Peyer's patch (tissue), 4 donors: ENCODE data around the gene USH2A. TPM values are rescaled to one million over a fixed set of nuclear protein-coding genes. Genes with fewer than 3 reads are reported as not detected.

Experiments used
- DNase-seq, 3 donors: peaks; one replicate each; pipeline ENCODE4 v3.0.0-alpha.2; 2017 to 2019
- H3K27ac ChIP-seq, 4 donors: fragments of 200-600 bp; sonication (generic); one replicate each; pipeline ENCODE4 v1.5.1; 2016 to 2019
- H3K27me3 ChIP-seq, 2 donors: fragments of 200-600 bp; sonication (generic); one replicate each; pipeline ENCODE4 v1.5.1; 2019
- H3K36me3 ChIP-seq, 3 donors: fragments of 200-600 bp; sonication (generic); one replicate each; pipeline ENCODE4 v1.5.1; 2016 to 2019
- H3K4me1 ChIP-seq, 4 donors: fragments of 200-600 bp; sonication (generic); one replicate each; pipeline ENCODE4 v1.5.1; 2016 to 2019
- H3K4me3 ChIP-seq, 4 donors: fragments of 200-600 bp; sonication (generic); 1 replicate in 3 of 4; 2 replicates in 1 of 4; pipeline ENCODE4 v1.5.1; 2016 to 2019; ENCODE audit warnings: mild to moderate bottlenecking in 1 of 4
- H3K9me3 ChIP-seq, 4 donors: fragments of 200-600 bp; sonication (generic); one replicate each; pipeline ENCODE4 v1.5.1; 2016 to 2019; ENCODE audit warnings: mild to moderate bottlenecking in 1 of 4
- POLR2A ChIP-seq, 2 donors: fragments of 450-650 bp; IDR thresholded peaks; one replicate each; pipeline ENCODE4 v1.5.1; 2017; ENCODE audit warnings: antibody characterized with exemption in 2 of 2, mild to moderate bottlenecking in 2 of 2, moderate library complexity in 2 of 2
- total RNA-seq, 4 donors: library from RNA; depleted of rRNA; stranded (reverse); fragments of >200 nt; gene quantifications; one replicate each; pipeline ENCODE4 v1.1.0, GENCODE V29; 2016
- TF ChIP-seq, protein P1 (sequence below), 6 experiments: fragments of 450-650 bp in 4 of 6; fragments of 200-600 bp in 2 of 6; sonication (generic) in 1 of 6; IDR thresholded peaks; one replicate each; pipeline ENCODE4 v1.5.1; 2017 to 2019; ENCODE audit warnings: antibody characterized with exemption in 6 of 6, mild to moderate bottlenecking in 3 of 6, moderate library complexity in 1 of 6

Gene USH2A
- total RNA-seq, 4 donors from 2014 or later = not detected

DNA sequence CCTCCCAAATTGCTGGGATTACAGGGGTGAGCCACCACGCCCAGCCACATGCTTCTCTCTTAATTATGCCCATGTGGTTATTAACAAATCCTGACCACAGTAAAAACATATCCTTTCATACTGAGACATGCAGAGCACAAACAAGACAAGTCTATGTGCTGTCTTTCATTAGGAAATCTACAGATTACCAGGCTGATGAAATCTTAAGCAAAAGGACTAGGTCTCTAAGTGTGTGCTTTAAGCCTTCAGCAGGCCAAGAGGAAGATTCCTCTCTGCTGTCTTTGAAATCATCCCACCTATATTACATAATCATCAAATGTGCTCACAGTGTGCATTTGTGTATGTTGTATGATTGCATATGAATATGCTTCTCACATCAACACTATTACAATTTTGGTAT is 436.8 kb downstream of the USH2A start:
- Histone ChIP-seq H3K36me3 (no peaks in the 10 kb centered on the region), H3K4me1 (no peaks in the 10 kb centered on the region), H3K27me3 (no peaks in the 10 kb centered on the region), H3K9me3 (no peaks in the 10 kb centered on the region), H3K27ac (no peak overlapping the region), H3K4me3 (no peak overlapping the region)
- DNase-seq = no peak
- TF ChIP-seq, protein P1, sequence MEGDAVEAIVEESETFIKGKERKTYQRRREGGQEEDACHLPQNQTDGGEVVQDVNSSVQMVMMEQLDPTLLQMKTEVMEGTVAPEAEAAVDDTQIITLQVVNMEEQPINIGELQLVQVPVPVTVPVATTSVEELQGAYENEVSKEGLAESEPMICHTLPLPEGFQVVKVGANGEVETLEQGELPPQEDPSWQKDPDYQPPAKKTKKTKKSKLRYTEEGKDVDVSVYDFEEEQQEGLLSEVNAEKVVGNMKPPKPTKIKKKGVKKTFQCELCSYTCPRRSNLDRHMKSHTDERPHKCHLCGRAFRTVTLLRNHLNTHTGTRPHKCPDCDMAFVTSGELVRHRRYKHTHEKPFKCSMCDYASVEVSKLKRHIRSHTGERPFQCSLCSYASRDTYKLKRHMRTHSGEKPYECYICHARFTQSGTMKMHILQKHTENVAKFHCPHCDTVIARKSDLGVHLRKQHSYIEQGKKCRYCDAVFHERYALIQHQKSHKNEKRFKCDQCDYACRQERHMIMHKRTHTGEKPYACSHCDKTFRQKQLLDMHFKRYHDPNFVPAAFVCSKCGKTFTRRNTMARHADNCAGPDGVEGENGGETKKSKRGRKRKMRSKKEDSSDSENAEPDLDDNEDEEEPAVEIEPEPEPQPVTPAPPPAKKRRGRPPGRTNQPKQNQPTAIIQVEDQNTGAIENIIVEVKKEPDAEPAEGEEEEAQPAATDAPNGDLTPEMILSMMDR (IDR thresholded peaks at IDR 0.05) = no peak
- no peak for TF ChIP-seq POLR2A (IDR thresholded peaks at IDR 0.05)

DNA sequence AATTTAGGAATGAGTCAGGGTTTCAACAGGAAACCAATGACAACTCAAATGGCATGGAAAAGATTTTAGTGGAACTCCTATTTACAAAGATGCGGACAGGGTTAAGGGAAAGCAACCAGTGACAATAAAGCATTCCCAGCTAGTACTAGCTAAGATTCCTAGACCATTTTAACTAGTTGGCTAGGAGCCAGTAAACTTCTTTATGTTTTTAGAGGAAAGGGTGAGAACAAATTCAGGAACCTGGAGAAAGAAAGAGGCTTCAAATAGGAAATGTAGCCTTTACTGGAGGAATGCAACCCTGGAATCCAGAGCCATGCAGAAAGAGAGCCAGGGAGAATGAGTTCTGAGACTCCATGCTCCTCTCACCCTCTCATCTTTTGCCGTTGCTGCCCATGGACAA is 439.6 kb downstream of the USH2A start:
- Histone ChIP-seq H3K9me3 (no peaks in the 10 kb centered on the region), H3K36me3 (no peaks in the 10 kb centered on the region), H3K27ac (no peak overlapping the region), H3K27me3 (no peaks in the 10 kb centered on the region), H3K4me3 (no peak overlapping the region), H3K4me1 (no peaks in the 10 kb centered on the region)
- no peak for DNase-seq
- no peak for TF ChIP-seq POLR2A (IDR thresholded peaks at IDR 0.05)
- TF ChIP-seq, protein P1 (IDR thresholded peaks at IDR 0.05) = no peak

DNA sequence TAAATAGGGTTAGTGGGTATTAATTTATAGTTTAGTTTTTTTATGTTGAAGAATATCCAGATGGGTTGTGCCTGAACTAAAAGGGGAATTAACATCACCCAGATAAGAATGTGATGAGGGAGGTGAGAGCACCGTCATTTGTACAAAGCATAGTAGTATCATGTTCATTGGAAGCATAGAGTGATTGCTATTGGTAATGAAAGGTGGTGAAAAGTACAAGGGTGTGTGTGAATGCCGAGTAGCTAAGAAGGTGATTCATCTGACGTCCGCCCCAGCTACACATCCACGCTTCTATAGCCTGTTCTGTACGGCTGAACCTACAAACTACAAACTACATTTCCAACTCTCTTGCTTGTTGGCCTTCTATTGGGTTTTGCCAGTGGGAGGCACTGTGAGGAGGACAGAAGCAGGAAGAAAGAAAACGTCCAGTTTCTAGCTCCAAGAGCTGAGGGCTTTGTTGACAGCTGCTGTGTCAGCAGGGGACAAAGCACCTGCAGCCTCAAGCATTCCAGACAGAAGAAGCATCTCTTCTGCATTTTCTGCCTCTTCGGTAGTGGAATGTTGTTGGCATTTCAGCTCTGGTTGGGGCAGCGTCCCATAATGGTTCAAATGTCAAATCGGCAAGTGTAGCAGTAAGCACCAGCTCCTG is 451.3 kb downstream of the USH2A start:
- TF ChIP-seq POLR2A (IDR thresholded peaks at IDR 0.05) = no peak
- TF ChIP-seq, protein P1 (IDR thresholded peaks at IDR 0.05) = no peak
- no peak for DNase-seq
- H3K4me3 ChIP-seq = no peak overlapping the region
- H3K27ac ChIP-seq = no peak overlapping the region
- no peaks in the 10 kb centered on the region for H3K9me3 ChIP-seq
- H3K36me3 ChIP-seq = no peaks in the 10 kb centered on the region
- no peaks in the 10 kb centered on the region for H3K27me3 ChIP-seq
- no peaks in the 10 kb centered on the region for H3K4me1 ChIP-seq

DNA sequence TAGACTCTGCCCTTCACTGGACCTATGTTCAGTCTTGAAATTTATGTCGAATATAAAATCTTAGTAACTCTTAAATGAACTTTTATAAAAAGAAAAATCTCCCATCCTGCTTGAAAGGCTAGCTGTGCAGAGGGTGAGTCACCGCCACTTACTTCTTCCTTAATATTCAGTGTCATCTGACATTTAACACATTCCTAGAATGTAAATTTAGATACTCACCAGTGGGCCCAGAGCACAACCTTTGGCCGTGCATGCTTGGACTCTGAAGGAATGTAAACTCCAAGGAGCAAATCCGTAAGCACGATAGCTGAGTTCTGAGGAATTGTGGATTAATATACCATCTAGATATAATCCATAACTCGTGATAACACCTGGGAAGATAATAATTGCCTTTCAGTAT is 452.8 kb downstream of the USH2A start:
- no peaks in the 10 kb centered on the region for H3K9me3 ChIP-seq
- no peaks in the 10 kb centered on the region for H3K36me3 ChIP-seq
- no peaks in the 10 kb centered on the region for H3K4me1 ChIP-seq
- TF ChIP-seq, protein P1 (IDR thresholded peaks at IDR 0.05) = no peak
- no peak for TF ChIP-seq POLR2A (IDR thresholded peaks at IDR 0.05)
- H3K27me3 ChIP-seq = no peaks in the 10 kb centered on the region
- no peak overlapping the region for H3K27ac ChIP-seq
- H3K4me3 ChIP-seq = no peak overlapping the region
- DNase-seq = no peak

DNA sequence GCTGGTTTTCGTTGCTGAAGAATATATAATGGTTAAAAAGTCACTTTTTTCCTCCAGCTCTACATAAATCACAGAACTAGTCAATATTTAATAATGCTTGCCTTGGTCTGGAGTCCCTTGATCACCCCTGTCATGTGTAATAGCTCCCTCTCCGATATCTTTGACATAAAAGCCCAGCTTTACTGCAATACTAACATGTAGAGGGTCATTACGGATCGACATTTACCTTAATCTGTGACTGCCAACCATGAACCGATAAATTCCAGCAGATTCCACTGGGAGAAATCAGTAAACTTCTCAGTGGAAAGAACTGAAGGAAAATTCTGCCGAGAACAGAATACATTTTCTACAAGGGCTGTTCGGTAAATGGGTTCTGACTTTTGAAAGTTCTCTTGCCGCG is 459.6 kb downstream of the USH2A start:
- Histone ChIP-seq H3K9me3 (no peaks in the 10 kb centered on the region), H3K4me1 (no peaks in the 10 kb centered on the region)

More for the DNA sequence above, 459.6 kb downstream of the USH2A start:
- Histone ChIP-seq H3K27me3 (no peaks in the 10 kb centered on the region), H3K27ac (no peak overlapping the region), H3K36me3 (no peaks in the 10 kb centered on the region), H3K4me3 (no peak overlapping the region)
- TF ChIP-seq POLR2A (IDR thresholded peaks at IDR 0.05) = no peak
- TF ChIP-seq, protein P1 (IDR thresholded peaks at IDR 0.05) = no peak
- DNase-seq = no peak
